WTC11 (cell line): Measurements from ENCODE around the gene PLEKHA5. TPM values are rescaled to one million over a fixed set of nuclear protein-coding genes. Genes with fewer than 3 reads are reported as not detected.
A peak's percentile ranks its signal among the peaks of the same experiment; 100 is the strongest.

Experiments used
- ATAC-seq: fragments of 200-7000 bp; cut with Tn5 transposase; 2 replicates; pipeline ENCODE4 v1.10.0; 2021; ENCODE audit warnings: mild to moderate bottlenecking, moderate library complexity
- CTCF ChIA-PET: fragments of 300-600 bp; sonication (Branson Sonifier 250); formaldehyde crosslinking; loops from one replicate; lab custom pipeline; 2021; ENCODE audit warnings: antibody characterized with exemption; lab: Charles Lee
- POLR2A ChIA-PET: fragments of 350-600 bp; sonication (Branson Sonifier 250); formaldehyde crosslinking; loops from one replicate; lab custom pipeline; 2021; ENCODE audit warnings: antibody characterized with exemption; lab: Charles Lee
- DNase-seq: peaks from one replicate; pipeline ENCODE4 v3.0.0; 2021; ENCODE audit warnings: low spot score
- H3K27ac Mint-ChIP-seq: 2 replicates; pipeline ENCODE4 v1.8.0; 2021; ENCODE audit warnings: mixed read lengths
- H3K27me3 Mint-ChIP-seq: 2 replicates; pipeline ENCODE4 v1.8.0; 2021; ENCODE audit warnings: low read depth, mild to moderate bottlenecking, moderate library complexity, mixed read lengths
- H3K36me3 Mint-ChIP-seq: 2 replicates; pipeline ENCODE4 v1.8.0; 2021; ENCODE audit warnings: mixed read lengths
- H3K4me1 Mint-ChIP-seq: 2 replicates; pipeline ENCODE4 v1.8.0; 2022; ENCODE audit warnings: mixed read lengths
- H3K4me3 Mint-ChIP-seq: 2 replicates; pipeline ENCODE4 v1.8.0; 2021; ENCODE audit warnings: mild to moderate bottlenecking, moderate library complexity, mixed read lengths
- H3K9me3 Mint-ChIP-seq: 2 replicates; pipeline ENCODE4 v1.8.0; 2021; ENCODE audit warnings: mixed read lengths
- E2F4 ChIP-seq: sonication (generic); formaldehyde crosslinking; IDR thresholded peaks from 2 replicates; pipeline ENCODE4 v1.8.1; 2022; ENCODE audit warnings: low read depth, mild to moderate bottlenecking, moderate library complexity, missing genetic modification reagents, borderline replicate concordance
- E2F5 ChIP-seq: sonication (generic); formaldehyde crosslinking; IDR thresholded peaks from 2 replicates; pipeline ENCODE4 v1.8.1; 2022; ENCODE audit warnings: mild to moderate bottlenecking, moderate library complexity, missing genetic modification reagents
- FOXP1 ChIP-seq: sonication (generic); formaldehyde crosslinking; IDR thresholded peaks from 2 replicates; pipeline ENCODE4 v1.8.0; 2022; ENCODE audit warnings: missing genetic modification reagents, mild to moderate bottlenecking, moderate library complexity, borderline replicate concordance
- FOXP4 ChIP-seq: sonication (generic); formaldehyde crosslinking; IDR thresholded peaks from 2 replicates; pipeline ENCODE4 v1.8.0; 2022; ENCODE audit warnings: mild to moderate bottlenecking, missing genetic modification reagents
- GTF2I ChIP-seq: fragments of 250-450 bp; sonication (Bioruptor Pico); conservative IDR thresholded peaks from 2 replicates; pipeline ENCODE4 v1.4.0; 2021; ENCODE audit warnings: mild to moderate bottlenecking
- HMGA2 ChIP-seq: fragments of 250-450 bp; sonication (Bioruptor Pico); IDR thresholded peaks from 2 replicates; pipeline ENCODE4 v1.4.0; 2021; ENCODE audit warnings: mild to moderate bottlenecking, moderate library complexity
- IRF1 ChIP-seq: sonication (generic); formaldehyde crosslinking; IDR thresholded peaks from 2 replicates; pipeline ENCODE4 v1.8.0; 2023; ENCODE audit warnings: missing genetic modification reagents
- JAZF1 ChIP-seq: fragments of 250-450 bp; sonication (Bioruptor Pico); IDR thresholded peaks from 2 replicates; pipeline ENCODE4 v1.9.0; 2021; ENCODE audit warnings: moderate library complexity, mild to moderate bottlenecking, inconsistent platforms
- NR1H2 ChIP-seq: sonication (generic); formaldehyde crosslinking; IDR thresholded peaks from 2 replicates; pipeline ENCODE4 v1.9.0; 2021; ENCODE audit warnings: mild to moderate bottlenecking, moderate library complexity, missing genetic modification reagents
- ZNF416 ChIP-seq: fragments of 250-450 bp; sonication (Bioruptor Pico); IDR thresholded peaks from 2 replicates; pipeline ENCODE4 v1.9.0; 2021; ENCODE audit warnings: mild to moderate bottlenecking, inconsistent platforms
- ZNF423 ChIP-seq: fragments of 250-450 bp; sonication (Bioruptor Pico); IDR thresholded peaks from 2 replicates; pipeline ENCODE4 v2.1.2; 2022; ENCODE audit warnings: mild to moderate bottlenecking, moderate library complexity
- total RNA-seq: library from RNA; stranded (reverse); gene quantifications from 3 replicates; pipeline ENCODE4 v1.2.3, GENCODE V29; 2021
- TF ChIP-seq, protein P1 (sequence below): sonication (generic); formaldehyde crosslinking; IDR thresholded peaks from 2 replicates; pipeline ENCODE4 v1.8.1; 2023; ENCODE audit warnings: mild to moderate bottlenecking, missing genetic modification reagents
- TF ChIP-seq, protein P2 (sequence below): fragments of 250-450 bp; sonication (Bioruptor Pico); IDR thresholded peaks from 2 replicates; pipeline ENCODE4 v1.9.0; 2021; ENCODE audit warnings: mild to moderate bottlenecking

PLEKHA5 gene
- total RNA-seq, 1 experiment from 2014 or later = 61.1 TPM

DNA sequence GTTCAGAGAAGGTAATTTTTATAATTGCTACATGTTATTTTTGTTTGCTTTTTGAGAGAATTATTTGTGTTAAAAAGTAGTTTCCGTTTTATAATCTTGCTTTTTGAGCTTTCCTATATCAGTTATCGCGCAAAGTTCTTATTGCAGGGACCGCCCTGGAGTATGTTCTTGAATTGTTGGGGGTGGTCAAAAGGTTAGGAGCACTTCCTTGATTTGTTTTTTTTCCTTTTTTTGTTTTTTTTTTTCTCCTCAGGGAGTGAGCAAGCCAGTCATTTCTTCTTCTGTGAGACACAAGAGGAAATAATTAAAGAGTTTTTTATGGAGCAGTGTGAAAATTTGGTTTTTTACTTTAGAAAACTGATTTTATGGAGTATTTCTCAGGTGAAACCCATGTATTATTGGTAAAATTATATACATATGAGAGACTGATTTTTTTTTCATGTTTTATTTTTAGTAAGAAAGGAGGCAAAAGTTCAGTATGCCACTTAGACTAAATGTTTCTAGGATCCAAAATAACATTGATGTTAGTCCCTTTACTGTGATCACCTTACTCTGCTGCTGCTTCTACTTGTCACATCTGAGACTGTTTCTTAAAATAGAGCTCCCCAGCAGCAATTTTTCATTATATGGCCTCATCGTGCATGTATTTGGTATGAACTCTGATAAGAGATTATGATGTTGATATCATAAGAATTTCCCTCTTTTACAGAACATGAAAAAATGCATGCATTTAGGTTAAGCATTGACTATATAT lies 26.6 kb downstream of the PLEKHA5 start:
- Mint-ChIP-seq H3K4me1 (peaks cover 42% of the 10 kb centered on the region), H3K27me3 (no peaks in the 10 kb centered on the region), H3K9me3 (no peaks in the 10 kb centered on the region), H3K36me3 (peaks cover 8% of the 10 kb centered on the region; the same call in 1 of the 2 replicates), H3K27ac (peak overlapping the region; percentile 70), H3K4me3 (no peak overlapping the region)
- ChIA-PET POLR2A (no interaction called here), CTCF (no interaction called here)
- no peak for DNase-seq
- no peak for ATAC-seq
- TF ChIP-seq FOXP4 (CRISPR knock-in tag) = no peak
- TF ChIP-seq HMGA2 (CRISPR knock-in tag) = no peak
- TF ChIP-seq GTF2I (CRISPR knock-in tag) = no peak

DNA sequence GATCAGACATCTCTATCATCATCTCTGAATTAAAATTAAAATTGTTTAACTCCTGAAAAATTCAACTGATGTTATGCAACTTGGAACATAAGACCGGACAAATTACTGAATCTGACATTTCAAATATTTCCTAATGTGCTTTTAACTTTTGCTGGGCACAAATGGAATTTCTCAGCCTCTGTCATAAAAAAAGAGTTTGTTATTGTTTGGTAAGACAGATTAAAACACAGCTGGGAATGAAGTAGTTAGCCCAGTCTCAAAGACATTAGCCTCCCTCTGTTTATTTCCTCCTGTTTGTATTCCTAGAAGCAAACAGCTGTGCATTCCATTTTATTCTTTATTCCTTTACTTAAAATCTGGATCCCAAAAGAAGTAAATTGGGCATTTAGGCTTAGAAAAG lies 29.4 kb downstream of the PLEKHA5 start:
- H3K9me3 Mint-ChIP-seq = no peaks in the 10 kb centered on the region
- H3K4me1 Mint-ChIP-seq = peaks cover 40% of the 10 kb centered on the region
- ChIA-PET POLR2A (no interaction called here), CTCF (interaction anchor here (0.5 to 2.0 kb wide), 2 partner anchors 27 to 307 kb away, joined by 3 to 6 read pairs; no protein-coding TSS in a partner anchor)
- DNase-seq (no peak), ATAC-seq (no peak)
- TF ChIP-seq E2F5 (CRISPR knock-in tag) = no peak
- TF ChIP-seq, protein P1, sequence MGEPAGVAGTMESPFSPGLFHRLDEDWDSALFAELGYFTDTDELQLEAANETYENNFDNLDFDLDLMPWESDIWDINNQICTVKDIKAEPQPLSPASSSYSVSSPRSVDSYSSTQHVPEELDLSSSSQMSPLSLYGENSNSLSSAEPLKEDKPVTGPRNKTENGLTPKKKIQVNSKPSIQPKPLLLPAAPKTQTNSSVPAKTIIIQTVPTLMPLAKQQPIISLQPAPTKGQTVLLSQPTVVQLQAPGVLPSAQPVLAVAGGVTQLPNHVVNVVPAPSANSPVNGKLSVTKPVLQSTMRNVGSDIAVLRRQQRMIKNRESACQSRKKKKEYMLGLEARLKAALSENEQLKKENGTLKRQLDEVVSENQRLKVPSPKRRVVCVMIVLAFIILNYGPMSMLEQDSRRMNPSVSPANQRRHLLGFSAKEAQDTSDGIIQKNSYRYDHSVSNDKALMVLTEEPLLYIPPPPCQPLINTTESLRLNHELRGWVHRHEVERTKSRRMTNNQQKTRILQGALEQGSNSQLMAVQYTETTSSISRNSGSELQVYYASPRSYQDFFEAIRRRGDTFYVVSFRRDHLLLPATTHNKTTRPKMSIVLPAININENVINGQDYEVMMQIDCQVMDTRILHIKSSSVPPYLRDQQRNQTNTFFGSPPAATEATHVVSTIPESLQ (CRISPR knock-in tag) = no peak
- no peak overlapping the region for H3K27ac Mint-ChIP-seq
- no peaks in the 10 kb centered on the region for H3K27me3 Mint-ChIP-seq
- peaks cover 6% of the 10 kb centered on the region; the same call in 1 of the 2 replicates for H3K36me3 Mint-ChIP-seq
- no peak overlapping the region for H3K4me3 Mint-ChIP-seq

DNA sequence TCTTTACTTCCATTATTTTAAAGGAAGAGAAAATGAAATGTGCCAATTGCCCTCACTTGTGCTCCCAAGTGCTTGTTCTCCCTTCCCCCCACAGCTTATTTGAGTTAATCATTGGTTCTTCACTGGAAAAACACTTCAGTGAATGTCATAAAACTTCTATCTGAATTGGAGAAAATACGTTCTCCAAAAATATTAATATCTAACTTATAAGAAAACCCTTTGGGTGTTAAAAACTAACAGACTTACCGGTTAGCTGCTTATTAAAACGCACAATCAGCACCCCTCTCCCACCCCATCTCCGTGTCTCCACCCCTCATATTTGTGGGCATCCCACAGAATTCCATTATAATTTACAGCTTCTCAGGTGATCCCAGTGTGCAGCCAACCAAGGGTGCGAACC lies 31.7 kb downstream of the PLEKHA5 start:
- Mint-ChIP-seq H3K4me3 (no peak overlapping the region), H3K27me3 (no peaks in the 10 kb centered on the region), H3K27ac (no peak overlapping the region; the same call in 1 of the 2 replicates), H3K4me1 (peaks cover 41% of the 10 kb centered on the region), H3K9me3 (no peaks in the 10 kb centered on the region), H3K36me3 (peaks cover 6% of the 10 kb centered on the region; the same call in 1 of the 2 replicates)
- ATAC-seq (no peak), DNase-seq (no peak)
- CTCF ChIA-PET = no interaction called here
- POLR2A ChIA-PET = no interaction called here
- TF ChIP-seq E2F4 (CRISPR knock-in tag) (no peak), JAZF1 (CRISPR knock-in tag) (no peak), NR1H2 (CRISPR knock-in tag) (no peak), FOXP1 (CRISPR knock-in tag) (no peak), ZNF416 (CRISPR knock-in tag) (no peak), ZNF423 (CRISPR knock-in tag) (no peak), GTF2I (CRISPR knock-in tag) (no peak), E2F5 (CRISPR knock-in tag) (no peak), HMGA2 (CRISPR knock-in tag) (no peak), IRF1 (CRISPR knock-in tag) (no peak)
- TF ChIP-seq, protein P2, sequence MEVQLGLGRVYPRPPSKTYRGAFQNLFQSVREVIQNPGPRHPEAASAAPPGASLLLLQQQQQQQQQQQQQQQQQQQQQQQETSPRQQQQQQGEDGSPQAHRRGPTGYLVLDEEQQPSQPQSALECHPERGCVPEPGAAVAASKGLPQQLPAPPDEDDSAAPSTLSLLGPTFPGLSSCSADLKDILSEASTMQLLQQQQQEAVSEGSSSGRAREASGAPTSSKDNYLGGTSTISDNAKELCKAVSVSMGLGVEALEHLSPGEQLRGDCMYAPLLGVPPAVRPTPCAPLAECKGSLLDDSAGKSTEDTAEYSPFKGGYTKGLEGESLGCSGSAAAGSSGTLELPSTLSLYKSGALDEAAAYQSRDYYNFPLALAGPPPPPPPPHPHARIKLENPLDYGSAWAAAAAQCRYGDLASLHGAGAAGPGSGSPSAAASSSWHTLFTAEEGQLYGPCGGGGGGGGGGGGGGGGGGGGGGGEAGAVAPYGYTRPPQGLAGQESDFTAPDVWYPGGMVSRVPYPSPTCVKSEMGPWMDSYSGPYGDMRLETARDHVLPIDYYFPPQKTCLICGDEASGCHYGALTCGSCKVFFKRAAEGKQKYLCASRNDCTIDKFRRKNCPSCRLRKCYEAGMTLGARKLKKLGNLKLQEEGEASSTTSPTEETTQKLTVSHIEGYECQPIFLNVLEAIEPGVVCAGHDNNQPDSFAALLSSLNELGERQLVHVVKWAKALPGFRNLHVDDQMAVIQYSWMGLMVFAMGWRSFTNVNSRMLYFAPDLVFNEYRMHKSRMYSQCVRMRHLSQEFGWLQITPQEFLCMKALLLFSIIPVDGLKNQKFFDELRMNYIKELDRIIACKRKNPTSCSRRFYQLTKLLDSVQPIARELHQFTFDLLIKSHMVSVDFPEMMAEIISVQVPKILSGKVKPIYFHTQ (CRISPR knock-in tag) = no peak
